ENCODE data around the gene GIGYF1. TPM values are rescaled to one million over a fixed set of nuclear protein-coding genes. Genes with fewer than 3 reads are reported as not detected.

The GIGYF1 gene
- total RNA-seq, 1 donor from 2014 or later = 53.9 TPM

- Mint-ChIP-seq H3K36me3 (ENCODE audit: low read depth) (peaks cover 41% of the 10 kb centered on the region), H3K4me1 (ENCODE audit: low read depth) (peaks cover 2% of the 10 kb centered on the region), H3K27me3 (ENCODE audit: low read depth) (no peaks in the 10 kb centered on the region), H3K27ac (no peak overlapping the region), H3K9me3 (no peaks in the 10 kb centered on the region), H3K4me3 (ENCODE audit: low read depth) (no peak overlapping the region)
- DNase-seq (ENCODE audit: low spot score) = no peak
- intact Hi-C loops (cut with micrococcal nuclease) = no loop called here
Measured at GRCh38 chr7:100686201-100686821, 7.7 kb downstream of the GIGYF1 start.

- DNase-seq (ENCODE audit: low spot score) = no peak
- no peak overlapping the region for H3K27ac Mint-ChIP-seq
Measured at GRCh38 chr7:100685631-100686145, 8.4 kb downstream of the GIGYF1 start.

GRCh38 chr7:100685049-100685605 lies 8.9 kb downstream of the GIGYF1 start:
- DNase-seq (ENCODE audit: low spot score) = no peak
- Mint-ChIP-seq H3K36me3 (ENCODE audit: low read depth) (peaks cover 43% of the 10 kb centered on the region), H3K4me1 (ENCODE audit: low read depth) (peaks cover 3% of the 10 kb centered on the region), H3K4me3 (ENCODE audit: low read depth) (no peak overlapping the region), H3K9me3 (no peaks in the 10 kb centered on the region), H3K27me3 (ENCODE audit: low read depth) (no peaks in the 10 kb centered on the region), H3K27ac (no peak overlapping the region)
- intact Hi-C loops (cut with micrococcal nuclease) = no loop called here

More at GRCh38 chr7:100685631-100686145, 8.4 kb downstream of the GIGYF1 start:
- Mint-ChIP-seq H3K9me3 (no peaks in the 10 kb centered on the region), H3K27me3 (ENCODE audit: low read depth) (no peaks in the 10 kb centered on the region), H3K4me1 (ENCODE audit: low read depth) (peaks cover 2% of the 10 kb centered on the region), H3K36me3 (ENCODE audit: low read depth) (peaks cover 41% of the 10 kb centered on the region), H3K4me3 (ENCODE audit: low read depth) (no peak overlapping the region)
- intact Hi-C loops (cut with micrococcal nuclease) = no loop called here

- Mint-ChIP-seq H3K27ac (no peak overlapping the region), H3K4me1 (ENCODE audit: low read depth) (peaks cover 5% of the 10 kb centered on the region), H3K27me3 (ENCODE audit: low read depth) (no peaks in the 10 kb centered on the region), H3K9me3 (no peaks in the 10 kb centered on the region), H3K4me3 (ENCODE audit: low read depth) (no peak overlapping the region), H3K36me3 (ENCODE audit: low read depth) (peaks cover 46% of the 10 kb centered on the region)
- no peak for DNase-seq (ENCODE audit: low spot score)
- intact Hi-C loops (cut with micrococcal nuclease) = no loop called here
Measured at GRCh38 chr7:100684534-100685042, 9.5 kb downstream of the GIGYF1 start.

GRCh38 chr7:100683659-100684533 lies 10.2 kb downstream of the GIGYF1 start:
- Mint-ChIP-seq H3K27me3 (ENCODE audit: low read depth) (no peaks in the 10 kb centered on the region), H3K9me3 (no peaks in the 10 kb centered on the region), H3K27ac (no peak overlapping the region), H3K4me3 (ENCODE audit: low read depth) (no peak overlapping the region), H3K36me3 (ENCODE audit: low read depth) (peaks cover 49% of the 10 kb centered on the region), H3K4me1 (ENCODE audit: low read depth) (peaks cover 5% of the 10 kb centered on the region)
- DNase-seq (ENCODE audit: low spot score) = no peak
- intact Hi-C loops (cut with micrococcal nuclease) = no loop called here

GRCh38 chr7:100682991-100683658 lies 10.9 kb downstream of the GIGYF1 start:
- Mint-ChIP-seq H3K27ac (no peak overlapping the region), H3K4me3 (ENCODE audit: low read depth) (no peak overlapping the region), H3K36me3 (ENCODE audit: low read depth) (peaks cover 46% of the 10 kb centered on the region), H3K4me1 (ENCODE audit: low read depth) (peaks cover 5% of the 10 kb centered on the region), H3K27me3 (ENCODE audit: low read depth) (no peaks in the 10 kb centered on the region), H3K9me3 (no peaks in the 10 kb centered on the region)
- no peak for DNase-seq (ENCODE audit: low spot score)
- intact Hi-C loops (cut with micrococcal nuclease) = no loop called here

GRCh38 chr7:100682228-100682741 lies 11.8 kb downstream of the GIGYF1 start:
- intact Hi-C loops (cut with micrococcal nuclease) = no loop called here
- H3K4me1 Mint-ChIP-seq (ENCODE audit: low read depth) = peaks cover 5% of the 10 kb centered on the region
- no peaks in the 10 kb centered on the region for H3K27me3 Mint-ChIP-seq (ENCODE audit: low read depth)
- no peak overlapping the region for H3K27ac Mint-ChIP-seq
- no peaks in the 10 kb centered on the region for H3K9me3 Mint-ChIP-seq
- peaks cover 48% of the 10 kb centered on the region for H3K36me3 Mint-ChIP-seq (ENCODE audit: low read depth)
- no peak overlapping the region for H3K4me3 Mint-ChIP-seq (ENCODE audit: low read depth)
- DNase-seq (ENCODE audit: low spot score) = no peak

GRCh38 chr7:100681491-100682227 lies 12.4 kb downstream of the GIGYF1 start:
- DNase-seq (ENCODE audit: low spot score) = no peak
- intact Hi-C loops (cut with micrococcal nuclease) = no loop called here
- Mint-ChIP-seq H3K27me3 (ENCODE audit: low read depth) (no peaks in the 10 kb centered on the region), H3K4me1 (ENCODE audit: low read depth) (peaks cover 7% of the 10 kb centered on the region), H3K9me3 (no peaks in the 10 kb centered on the region), H3K4me3 (ENCODE audit: low read depth) (peak overlapping the region; percentile 2), H3K27ac (no peak overlapping the region), H3K36me3 (ENCODE audit: low read depth) (peaks cover 48% of the 10 kb centered on the region)

- DNase-seq (ENCODE audit: low spot score) = no peak
- Mint-ChIP-seq H3K27me3 (ENCODE audit: low read depth) (no peaks in the 10 kb centered on the region), H3K4me3 (ENCODE audit: low read depth) (no peak overlapping the region), H3K9me3 (no peaks in the 10 kb centered on the region), H3K4me1 (ENCODE audit: low read depth) (peaks cover 11% of the 10 kb centered on the region), H3K36me3 (ENCODE audit: low read depth) (peaks cover 47% of the 10 kb centered on the region), H3K27ac (no peak overlapping the region)
- intact Hi-C loops (cut with micrococcal nuclease) = no loop called here
Measured at GRCh38 chr7:100680576-100681271, 13.3 kb downstream of the GIGYF1 start.

GRCh38 chr7:100679927-100680575 lies 14.0 kb downstream of the GIGYF1 start:
- H3K27me3 Mint-ChIP-seq (ENCODE audit: low read depth) = no peaks in the 10 kb centered on the region
- intact Hi-C loops (cut with micrococcal nuclease) = loop anchor here (10.0 kb wide), 2 partner anchors 135 to 205 kb away; partner anchors contain the start of gene TSC22D4
- peaks cover 40% of the 10 kb centered on the region for H3K36me3 Mint-ChIP-seq (ENCODE audit: low read depth)
- no peak for DNase-seq (ENCODE audit: low spot score)
- H3K4me1 Mint-ChIP-seq (ENCODE audit: low read depth) = peaks cover 11% of the 10 kb centered on the region
- H3K27ac Mint-ChIP-seq = no peak overlapping the region
- H3K9me3 Mint-ChIP-seq = no peaks in the 10 kb centered on the region
- no peak overlapping the region for H3K4me3 Mint-ChIP-seq (ENCODE audit: low read depth)

All from activated T-helper 2 cell treated with anti-CD3 and anti-CD28 coated beads, Interferon-gamma antibody, Interleukin-2, Interleukin-4, amounts not matched to agents 10 μg/mL and 5 μg/mL and 100 μg/mL, durations not matched to agents 14 hours and 24 hours and 36 hours (primary cell).